A172 (cell line): ENCODE measurements around the gene ADAMTS9. TPM values are rescaled to one million over a fixed set of nuclear protein-coding genes. Genes with fewer than 3 reads are reported as not detected.
A peak's percentile ranks its signal among the peaks of the same experiment; 100 is the strongest.

Source experiments
- DNase-seq: peaks from one replicate; pipeline ENCODE4 v3.0.0-alpha.2; 2015; ENCODE audit warnings: low spot score
- total RNA-seq: library from RNA; depleted of rRNA; stranded (reverse); fragments of >200 nt; shearing (Covaris generic); gene quantifications from 2 replicates; pipeline ENCODE4 v1.2.3, GENCODE V29; 2014

Gene ADAMTS9
- total RNA-seq, 1 experiment from 2014 or later, result 0.90 TPM

GRCh38 chr3:64490180-64490724, 197.5 kb downstream of the ADAMTS9 start:
- no peak for DNase-seq

GRCh38 chr3:64489361-64490044, 198.3 kb downstream of the ADAMTS9 start:
- no peak for DNase-seq

DNA sequence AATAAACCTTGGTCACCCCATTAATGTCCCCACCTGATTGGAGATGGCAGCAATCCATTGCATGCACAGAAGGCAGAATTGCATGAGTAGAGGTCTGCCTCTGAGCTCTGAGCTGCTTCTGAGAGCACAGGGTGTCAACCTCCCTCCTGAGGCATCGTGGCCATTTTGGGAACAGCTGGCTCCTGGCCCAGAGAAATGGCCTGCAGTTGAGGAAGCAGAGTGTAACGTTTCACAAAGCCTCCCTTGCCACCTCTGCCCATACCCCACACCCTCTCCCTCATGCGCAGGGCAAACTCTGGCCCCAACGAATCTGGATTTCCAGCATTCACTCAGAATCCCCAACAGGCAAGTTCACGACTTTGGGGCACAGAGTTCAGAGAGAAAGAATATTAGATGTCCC, 198.9 kb downstream of the ADAMTS9 start:
- DNase-seq, result no peak

DNA sequence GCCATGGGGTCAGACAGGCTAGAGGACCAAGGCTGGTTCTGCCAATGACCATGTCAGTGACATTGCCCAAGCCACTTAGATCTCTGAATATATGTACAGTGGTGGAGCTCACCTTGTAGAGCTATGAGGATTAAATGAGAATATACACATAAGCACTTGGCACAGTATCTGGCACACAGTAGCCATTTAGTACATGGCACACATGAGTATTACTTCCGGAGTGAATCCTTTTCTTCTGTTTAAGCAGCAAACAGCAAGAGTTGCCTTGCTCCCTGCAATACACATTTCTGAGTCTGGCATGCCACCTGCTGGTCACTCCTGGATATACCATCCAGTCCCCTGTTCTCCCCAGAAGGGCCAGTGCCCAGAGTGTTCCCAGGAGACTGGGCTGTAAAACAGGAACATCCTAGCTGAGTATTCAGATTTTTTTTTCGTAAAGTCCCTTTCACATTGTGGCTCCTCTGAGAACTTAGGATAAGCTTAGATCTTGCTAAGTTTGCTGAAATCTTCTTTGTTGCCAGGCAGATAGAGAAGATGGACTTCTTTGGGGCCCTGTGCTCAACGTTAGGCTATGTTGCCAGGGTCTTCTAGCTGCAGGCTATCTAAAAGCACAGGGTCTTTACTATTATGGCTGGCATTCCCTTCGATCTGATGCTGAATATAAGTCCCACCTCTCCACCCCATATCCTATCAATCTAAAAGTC, 203.4 kb downstream of the ADAMTS9 start:
- DNase-seq, result peak; percentile 78

DNA sequence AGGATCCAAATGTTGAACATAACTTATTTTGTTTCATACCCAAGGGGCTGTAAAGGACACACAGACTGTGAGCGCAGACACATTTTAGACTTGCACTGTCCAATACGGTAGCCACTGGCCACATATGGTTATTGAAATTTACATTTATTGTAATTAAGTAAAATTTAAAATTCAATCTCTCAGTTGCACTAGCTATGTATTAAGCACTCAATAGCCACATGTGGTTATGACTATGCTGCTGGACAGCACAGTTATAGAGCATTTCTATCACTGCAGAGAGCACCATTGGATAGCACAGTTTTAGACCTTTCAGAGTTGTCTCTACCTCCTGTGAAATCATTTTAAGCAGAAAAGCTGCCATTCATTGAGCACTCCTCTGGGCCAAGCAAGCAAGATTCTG, 204.3 kb downstream of the ADAMTS9 start:
- DNase-seq, result no peak

GRCh38 chr3:64475037-64475436, 212.8 kb downstream of the ADAMTS9 start:
- no peak for DNase-seq

DNA sequence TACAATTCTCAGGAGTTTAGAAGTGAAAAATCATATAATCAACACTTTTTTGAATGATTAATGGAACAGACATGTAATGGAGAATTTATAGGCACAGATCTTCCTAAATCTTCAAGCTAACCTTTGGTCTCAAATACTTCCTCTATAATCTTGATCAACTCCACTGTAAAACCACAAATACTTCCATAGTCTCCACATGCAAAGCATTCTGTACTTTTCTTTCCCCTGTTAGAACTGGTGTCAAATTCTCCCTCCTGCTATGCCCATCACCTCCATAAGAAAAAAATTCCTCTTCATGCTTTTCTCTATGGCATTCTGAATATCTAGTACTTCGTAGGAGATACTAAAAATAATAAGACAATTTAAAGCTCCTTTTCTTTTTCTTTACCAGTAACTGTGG, 214.3 kb downstream of the ADAMTS9 start:
- DNase-seq, result no peak

DNA sequence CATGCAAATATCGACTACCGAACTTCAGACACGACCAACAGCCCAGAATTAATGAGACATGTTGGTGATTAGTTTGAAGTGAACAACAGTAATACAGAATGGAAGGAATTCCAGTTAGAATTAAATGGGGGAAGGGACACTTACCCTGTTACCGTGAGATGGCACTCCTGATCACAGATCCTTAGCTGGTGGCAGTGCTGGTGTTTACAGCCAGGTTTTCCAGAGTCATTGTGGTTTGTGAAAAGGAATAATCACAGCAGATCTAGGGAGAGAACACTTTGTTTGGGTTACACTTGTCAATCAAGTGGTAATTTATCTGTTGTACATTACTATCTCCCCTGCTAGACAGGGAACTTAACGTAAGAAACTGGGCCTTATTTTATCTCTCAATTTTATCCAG, 217.4 kb downstream of the ADAMTS9 start:
- DNase-seq, result no peak

DNA sequence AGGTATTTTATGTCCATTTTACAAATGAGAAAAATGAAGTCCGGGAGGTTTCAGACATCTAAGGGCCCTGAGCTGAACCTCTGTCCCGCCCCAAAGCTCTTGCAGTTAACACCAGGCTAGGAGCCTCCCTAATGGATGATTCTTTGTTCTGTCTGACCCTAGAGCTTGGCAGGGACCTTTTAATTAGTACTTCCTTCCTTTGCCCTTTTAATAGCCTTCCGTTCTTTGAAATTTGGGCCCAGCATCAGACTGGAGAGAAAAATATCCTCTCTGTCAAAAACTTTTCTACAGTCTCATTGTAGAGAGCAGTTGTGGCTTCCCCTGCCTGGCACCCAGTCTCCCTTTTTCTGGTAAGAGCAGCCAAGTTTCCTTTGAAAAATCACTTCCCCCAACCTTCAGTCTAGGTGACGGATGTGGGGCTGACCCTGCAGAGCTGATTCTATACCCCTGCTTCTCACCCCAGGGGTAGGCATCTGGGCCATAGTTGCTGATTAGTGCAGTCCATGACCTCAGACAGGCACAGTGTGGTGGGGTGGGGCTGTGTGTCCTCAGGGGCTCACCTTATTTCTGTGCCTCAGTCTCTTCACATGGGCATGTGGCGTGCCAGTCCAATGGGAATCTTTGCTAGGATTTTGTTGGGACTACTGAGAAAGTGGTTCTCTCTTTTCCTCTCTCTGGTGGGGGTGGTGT, 220.4 kb downstream of the ADAMTS9 start:
- no peak for DNase-seq
